ENCODE results near the gene NLRC4.
"Not testable (repeated sequence)": the region's sequence is repeated elsewhere in the genome, so short reads cannot be mapped to it uniquely, and the experiment has no call there.

The NLRC4 gene

GRCh38 chr2:32246911-32247310 is 17.8 kb downstream of the NLRC4 start:
- DNase-seq: no peak

GRCh38 chr2:32242331-32242730 is 22.4 kb downstream of the NLRC4 start:
- no peak for DNase-seq

- no peak for DNase-seq
These were observed 26.7 kb downstream of the NLRC4 start for GRCh38 chr2:32237996-32238395.

GRCh38 chr2:32237488-32237887 is 27.2 kb downstream of the NLRC4 start:
- DNase-seq: no peak

GRCh38 chr2:32235315-32235714 is 29.4 kb downstream of the NLRC4 start:
- DNase-seq: no peak

- DNase-seq: no peak
These were observed 32.7 kb downstream of the NLRC4 start for GRCh38 chr2:32231959-32232358.

GRCh38 chr2:32229635-32230034 is 35.1 kb downstream of the NLRC4 start:
- no peak for DNase-seq

GRCh38 chr2:32228181-32228580 is 36.5 kb downstream of the NLRC4 start:
- DNase-seq: no peak

- no peak for DNase-seq
These were observed 37.2 kb downstream of the NLRC4 start for GRCh38 chr2:32227492-32227891.

- DNase-seq: no peak
These were observed 41.7 kb downstream of the NLRC4 start for GRCh38 chr2:32222966-32223365.

- DNase-seq: no peak
These were observed 44.2 kb downstream of the NLRC4 start for GRCh38 chr2:32220445-32220844.

- DNase-seq: no peak
These were observed 52.4 kb downstream of the NLRC4 start for GRCh38 chr2:32212295-32212694.

- no peak for DNase-seq
These were observed 53.8 kb downstream of the NLRC4 start for GRCh38 chr2:32210767-32211408.

- DNase-seq: not testable (repeated sequence)
These were observed 61.3 kb downstream of the NLRC4 start for GRCh38 chr2:32203428-32203827.

GRCh38 chr2:32200814-32201213 is 63.9 kb downstream of the NLRC4 start:
- no peak for DNase-seq

- no peak for DNase-seq
These were observed 72.3 kb downstream of the NLRC4 start for GRCh38 chr2:32192418-32192817.

- DNase-seq: no peak
These were observed 75.7 kb downstream of the NLRC4 start for GRCh38 chr2:32189011-32189410.

GRCh38 chr2:32182667-32183066 is 82.0 kb downstream of the NLRC4 start:
- DNase-seq: no peak

Measured in stimulated activated CD4-positive, alpha-beta T cell treated with anti-CD3 and anti-CD28 coated beads, Interleukin-2, amount 100 ng/mL, for 24 hours (primary cell).